Activated CD8-positive, alpha-beta T cell treated with anti-CD3 and anti-CD28 coated beads, Interleukin-2, amount 10 ng/mL, durations not matched to agents 7 days and 5 days (primary cell): ENCODE data around the gene OR6S1. TPM values are rescaled to one million over a fixed set of nuclear protein-coding genes. Genes with fewer than 3 reads are reported as not detected.

Source experiments
- total RNA-seq, 2 experiments: library from RNA; stranded (reverse); gene quantifications; one replicate each; pipeline ENCODE4 v1.2.3, GENCODE V29; 2021

OR6S1 gene
- total RNA-seq, 2 experiments from 2014 or later = not detected

Other genes with a start within 250 kb of the OR6S1 start
- gene TEP1, start 228.2 kb downstream of the OR6S1 start, total RNA-seq = 10 to 100 TPM; 34.6 to 48.7 TPM
- gene KLHL33, start 205.5 kb downstream of the OR6S1 start, total RNA-seq = 1 to 10 TPM; 2.4 to 2.7 TPM
- gene OSGEP, start 186.9 kb downstream of the OR6S1 start, total RNA-seq = 10 to 100 TPM; 51.8 to 56.6 TPM
- gene APEX1, start 186.5 kb downstream of the OR6S1 start, total RNA-seq = 100 to 1,000 TPM; 135 to 142 TPM
- 10 to 100 TPM; 31.3 to 31.6 TPM for gene PIP4P1, start 180.3 kb downstream of the OR6S1 start, total RNA-seq
- 100 to 1,000 TPM; 211 to 216 TPM for gene PNP, start 172.3 kb downstream of the OR6S1 start, total RNA-seq
- under 1 TPM; 0.29 to 0.40 TPM for gene RNASE10, start 136.2 kb downstream of the OR6S1 start, total RNA-seq
- not detected for gene RNASE9, start 80.6 kb downstream of the OR6S1 start, total RNA-seq
- not detected for gene RNASE11, start 53.7 kb downstream of the OR6S1 start, total RNA-seq
- not detected for gene RNASE12, start 50.3 kb downstream of the OR6S1 start, total RNA-seq
- gene RNASE4, start 42.9 kb upstream of the OR6S1 start, total RNA-seq = 1 to 10 TPM in 1 of 2 experiments, under 1 TPM in 1; 0.63 to 1.6 TPM
- 1 to 10 TPM; 1.1 to 1.4 TPM for gene ANG, start 47.1 kb upstream of the OR6S1 start, total RNA-seq
- not detected for gene EDDM3A, start 104.2 kb upstream of the OR6S1 start, total RNA-seq
- gene EDDM3B, start 126.7 kb upstream of the OR6S1 start, total RNA-seq = not detected
- 1 to 10 TPM in 1 of 2 experiments, under 1 TPM in 1; 0.83 to 1.1 TPM for gene RNASE6, start 139.6 kb upstream of the OR6S1 start, total RNA-seq
- not detected for gene RNASE1, start 161.2 kb upstream of the OR6S1 start, total RNA-seq
- gene RNASE3, start 249.7 kb upstream of the OR6S1 start, total RNA-seq = not detected